Tibial nerve (tissue), 3 donors: ENCODE measurements around the gene RIOK3.

Experiments
- POLR2A ChIP-seq, 2 donors: fragments of 450-650 bp; IDR thresholded peaks; one replicate each; pipeline ENCODE4 v1.6.1; 2017; ENCODE audit warnings: antibody characterized with exemption in 2 of 2, mild to moderate bottlenecking in 2 of 2, moderate library complexity in 2 of 2
- TF ChIP-seq, protein P1 (sequence below), 5 experiments: fragments of 200-600 bp in 3 of 5; fragments of 450-650 bp in 2 of 5; sonication (generic) in 3 of 5; IDR thresholded peaks; one replicate each; pipeline ENCODE4 v1.5.1; 2016 to 2019; ENCODE audit warnings: antibody characterized with exemption in 5 of 5, mild to moderate bottlenecking in 3 of 5, moderate library complexity in 2 of 5

DNA sequence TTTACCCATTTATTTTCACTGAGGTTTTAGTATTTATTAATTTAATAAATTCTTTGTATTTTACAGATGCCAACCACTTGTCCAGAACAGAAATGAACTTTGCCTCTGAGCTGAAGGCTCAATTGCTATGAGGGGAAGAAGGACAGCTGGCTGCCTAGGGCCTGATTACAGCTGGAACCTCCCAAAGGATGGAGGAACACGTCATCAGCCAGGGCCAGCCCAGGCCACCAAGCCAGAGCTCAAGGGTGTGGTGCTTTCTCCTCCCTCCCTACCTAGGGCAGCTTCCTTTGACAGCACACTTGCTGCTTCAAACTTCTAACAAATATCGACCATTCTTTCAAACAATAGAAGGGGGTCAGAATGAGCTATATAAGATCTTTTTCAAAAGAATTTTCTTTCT is 19.7 kb upstream of the RIOK3 start:
- TF ChIP-seq, protein P1, sequence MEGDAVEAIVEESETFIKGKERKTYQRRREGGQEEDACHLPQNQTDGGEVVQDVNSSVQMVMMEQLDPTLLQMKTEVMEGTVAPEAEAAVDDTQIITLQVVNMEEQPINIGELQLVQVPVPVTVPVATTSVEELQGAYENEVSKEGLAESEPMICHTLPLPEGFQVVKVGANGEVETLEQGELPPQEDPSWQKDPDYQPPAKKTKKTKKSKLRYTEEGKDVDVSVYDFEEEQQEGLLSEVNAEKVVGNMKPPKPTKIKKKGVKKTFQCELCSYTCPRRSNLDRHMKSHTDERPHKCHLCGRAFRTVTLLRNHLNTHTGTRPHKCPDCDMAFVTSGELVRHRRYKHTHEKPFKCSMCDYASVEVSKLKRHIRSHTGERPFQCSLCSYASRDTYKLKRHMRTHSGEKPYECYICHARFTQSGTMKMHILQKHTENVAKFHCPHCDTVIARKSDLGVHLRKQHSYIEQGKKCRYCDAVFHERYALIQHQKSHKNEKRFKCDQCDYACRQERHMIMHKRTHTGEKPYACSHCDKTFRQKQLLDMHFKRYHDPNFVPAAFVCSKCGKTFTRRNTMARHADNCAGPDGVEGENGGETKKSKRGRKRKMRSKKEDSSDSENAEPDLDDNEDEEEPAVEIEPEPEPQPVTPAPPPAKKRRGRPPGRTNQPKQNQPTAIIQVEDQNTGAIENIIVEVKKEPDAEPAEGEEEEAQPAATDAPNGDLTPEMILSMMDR (IDR thresholded peaks at IDR 0.05), result no peak
- TF ChIP-seq POLR2A (IDR thresholded peaks at IDR 0.05), result no peak
